ENCODE data around the gene AKR1B1. TPM values are rescaled to one million over a fixed set of nuclear protein-coding genes. Genes with fewer than 3 reads are reported as not detected.

AKR1B1 gene
- total and polyA plus RNA-seq, 2 of the 4 experiments (the other 2 are of a cell fraction), result 90.9 to 201 TPM

- intact Hi-C loops (cut with micrococcal nuclease) (no loop called here), dilution Hi-C loops (cut with HindIII; ENCODE audit: low sequenced_read_pairs, unreplicated experiment) (no loop called here), in situ Hi-C loops (cut with MboI; ENCODE audit: low sequenced_read_pairs) (no loop called here)
- no peak overlapping the region for H2BK5ac ChIP-seq (ENCODE audit: low read depth, low read length, poor library complexity, severe bottlenecking)
- no peaks in the 10 kb centered on the region for H3K79me1 ChIP-seq (ENCODE audit: low read depth in 1 of 2, low read length in 2 of 2)
- 40% methylated on average over 1 of the region's 5 CpGs; no CpG with 5 or more reads in 1 of the 2 experiments for WGBS, 2 experiments (ENCODE audit: extremely low coverage in 2 of 2, insufficient read length in 1 of 2)
- CTCF ChIA-PET, result interaction anchor here (0.5 to 0.6 kb wide), 2 partner anchors 228 to 336 kb away, joined by 3 read pairs; no protein-coding TSS in a partner anchor
- no peak overlapping the region for H3K56ac ChIP-seq (ENCODE audit: extremely low read depth, insufficient read depth, low read length)
- no peak overlapping the region for H3K18ac ChIP-seq (ENCODE audit: low read depth, low read length)
- H3K9me1 ChIP-seq (ENCODE audit: insufficient read depth, low read length), result no peaks in the 10 kb centered on the region
- H2BK120ac ChIP-seq (ENCODE audit: low read depth, low read length), result no peak overlapping the region
- H3K36me3 ChIP-seq (ENCODE audit: control insufficient read depth, insufficient read depth, low read length), result no peaks in the 10 kb centered on the region
- no peak overlapping the region for H3K9ac ChIP-seq (ENCODE audit: low read depth, low read length)
- no peak overlapping the region for H4K8ac ChIP-seq (ENCODE audit: low read depth in 2 of 2, low read length in 2 of 2)
- H2AK9ac ChIP-seq (replicated peaks; ENCODE audit: low read depth, low read length, poor library complexity), result no peak overlapping the region
- TF ChIP-seq, protein P1, sequence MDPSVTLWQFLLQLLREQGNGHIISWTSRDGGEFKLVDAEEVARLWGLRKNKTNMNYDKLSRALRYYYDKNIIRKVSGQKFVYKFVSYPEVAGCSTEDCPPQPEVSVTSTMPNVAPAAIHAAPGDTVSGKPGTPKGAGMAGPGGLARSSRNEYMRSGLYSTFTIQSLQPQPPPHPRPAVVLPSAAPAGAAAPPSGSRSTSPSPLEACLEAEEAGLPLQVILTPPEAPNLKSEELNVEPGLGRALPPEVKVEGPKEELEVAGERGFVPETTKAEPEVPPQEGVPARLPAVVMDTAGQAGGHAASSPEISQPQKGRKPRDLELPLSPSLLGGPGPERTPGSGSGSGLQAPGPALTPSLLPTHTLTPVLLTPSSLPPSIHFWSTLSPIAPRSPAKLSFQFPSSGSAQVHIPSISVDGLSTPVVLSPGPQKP (IDR thresholded peaks at IDR 0.05; ENCODE audit: borderline replicate concordance, low read depth, low read length), result no peak
- TF ChIP-seq RFX5 (IDR thresholded peaks at IDR 0.05; ENCODE audit: low read depth, low read length), result no peak
- TF ChIP-seq NFE2L2 (IDR thresholded peaks at IDR 0.05; ENCODE audit: low read depth, low read length), result no peak
- no peak for TF ChIP-seq MXI1 (IDR thresholded peaks at IDR 0.05; ENCODE audit: borderline replicate concordance, low read depth, low read length)
- no peak for TF ChIP-seq CHD1 (IDR thresholded peaks at IDR 0.05; ENCODE audit: low read depth, low read length)
- TF ChIP-seq RCOR1 (IDR thresholded peaks at IDR 0.05; ENCODE audit: insufficient replicate concordance, low read length), result no peak
- no peak overlapping the region for H2AFZ ChIP-seq (replicated peaks; ENCODE audit: low read length, poor library complexity)
- no peak overlapping the region for H3K14ac ChIP-seq (replicated peaks; ENCODE audit: low read depth, low read length)
- no peak overlapping the region for H4K5ac ChIP-seq (ENCODE audit: low read depth, low read length)
- POLR2A ChIA-PET (ENCODE audit: unreplicated experiment), result no interaction called here
- no peak overlapping the region for H2AK5ac ChIP-seq (ENCODE audit: low read depth, low read length)
- H3K4me1 ChIP-seq (ENCODE audit: control insufficient read depth, insufficient read depth, low read length), result peaks cover 5% of the 10 kb centered on the region
- H4K91ac ChIP-seq (ENCODE audit: insufficient read depth, low read depth, low read length), result no peak overlapping the region
- DNase-seq (no peak), ATAC-seq (ENCODE audit: low read depth) (no peak)
- no peak overlapping the region for H3K4me3 ChIP-seq (ENCODE audit: insufficient read depth, low read depth, low read length)
- no peak overlapping the region for H3K23ac ChIP-seq (ENCODE audit: low read depth, low read length)
- H3K27me3 ChIP-seq (ENCODE audit: control insufficient read depth, insufficient read depth, low read length), result 0 out of 2 replicates have a peak, but pooled peaks cover 2% of the 10 kb centered on the region
- no peak overlapping the region for H3K4ac ChIP-seq (ENCODE audit: low read depth, low read length)
- H3K4me2 ChIP-seq (ENCODE audit: low read depth, low read length), result no peak overlapping the region
- H2BK15ac ChIP-seq (ENCODE audit: low read depth, low read length), result no peak overlapping the region
- H2BK20ac ChIP-seq (ENCODE audit: low read depth, low read length), result no peak overlapping the region
- H3K9me3 ChIP-seq (ENCODE audit: control insufficient read depth, insufficient read depth, low read length), result no peaks in the 10 kb centered on the region
- no peak overlapping the region for H3K27ac ChIP-seq (ENCODE audit: insufficient read depth, low read length)
- BruUV-seq (replicated peaks), result no TSS peak
- H4K20me1 ChIP-seq (ENCODE audit: insufficient read depth, low read length), result no peaks in the 10 kb centered on the region
Observed at GRCh38 chr7:134500982-134501381, 42.1 kb upstream of the AKR1B1 start.

Data from IMR-90 (cell line).